ENCODE results near the gene PAX3.

The PAX3 gene

DNA sequence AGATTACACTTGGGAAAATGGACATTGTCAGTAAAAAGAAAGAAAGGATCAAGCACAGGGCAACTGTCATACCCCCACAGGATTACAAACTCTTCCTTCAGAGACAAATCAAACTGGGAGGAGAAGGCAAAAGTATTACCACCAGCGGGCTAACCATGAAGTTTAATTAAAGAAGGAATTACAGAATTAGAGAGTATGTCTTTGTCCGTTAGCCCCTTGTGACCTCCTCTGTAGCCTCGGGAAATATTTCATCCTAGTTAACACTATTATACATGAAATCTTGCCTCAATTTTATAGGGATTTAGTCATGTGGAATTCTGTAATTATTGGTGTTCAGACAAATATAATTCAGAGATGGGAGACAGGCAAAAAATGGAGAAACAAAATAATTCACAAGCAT, 60.7 kb downstream of the PAX3 start:
- DNase-seq (ENCODE audit: low spot score) = no peak
- in situ Hi-C loops (cut with MboI; ENCODE audit: low sequenced_read_pairs, unreplicated experiment) = no loop called here
- TF ChIP-seq, protein P1, sequence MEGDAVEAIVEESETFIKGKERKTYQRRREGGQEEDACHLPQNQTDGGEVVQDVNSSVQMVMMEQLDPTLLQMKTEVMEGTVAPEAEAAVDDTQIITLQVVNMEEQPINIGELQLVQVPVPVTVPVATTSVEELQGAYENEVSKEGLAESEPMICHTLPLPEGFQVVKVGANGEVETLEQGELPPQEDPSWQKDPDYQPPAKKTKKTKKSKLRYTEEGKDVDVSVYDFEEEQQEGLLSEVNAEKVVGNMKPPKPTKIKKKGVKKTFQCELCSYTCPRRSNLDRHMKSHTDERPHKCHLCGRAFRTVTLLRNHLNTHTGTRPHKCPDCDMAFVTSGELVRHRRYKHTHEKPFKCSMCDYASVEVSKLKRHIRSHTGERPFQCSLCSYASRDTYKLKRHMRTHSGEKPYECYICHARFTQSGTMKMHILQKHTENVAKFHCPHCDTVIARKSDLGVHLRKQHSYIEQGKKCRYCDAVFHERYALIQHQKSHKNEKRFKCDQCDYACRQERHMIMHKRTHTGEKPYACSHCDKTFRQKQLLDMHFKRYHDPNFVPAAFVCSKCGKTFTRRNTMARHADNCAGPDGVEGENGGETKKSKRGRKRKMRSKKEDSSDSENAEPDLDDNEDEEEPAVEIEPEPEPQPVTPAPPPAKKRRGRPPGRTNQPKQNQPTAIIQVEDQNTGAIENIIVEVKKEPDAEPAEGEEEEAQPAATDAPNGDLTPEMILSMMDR (IDR thresholded peaks at IDR 0.05; ENCODE audit: borderline replicate concordance, control extremely low read depth, extremely low read depth, insufficient read depth, missing control alignments) = no peak

DNA sequence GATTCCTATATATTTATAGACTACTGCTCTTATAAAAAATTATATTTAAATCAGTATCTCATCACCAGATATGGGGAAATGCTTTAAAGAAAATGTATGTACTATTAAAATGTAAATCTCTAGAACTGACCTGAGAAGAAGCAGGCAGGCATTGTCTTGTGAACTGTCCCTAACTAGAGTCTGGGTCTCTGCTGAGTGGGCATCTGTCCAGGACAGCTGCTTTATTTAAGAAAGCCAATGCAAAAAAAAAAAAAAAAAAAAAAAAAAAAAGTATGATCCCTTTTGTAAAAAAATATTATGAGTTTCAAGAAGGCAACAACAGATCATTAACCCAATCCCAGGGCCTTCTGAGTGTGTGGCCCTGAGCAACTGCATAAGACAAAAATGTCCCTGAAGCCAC, 66.0 kb downstream of the PAX3 start:
- in situ Hi-C loops (cut with MboI; ENCODE audit: low sequenced_read_pairs, unreplicated experiment) = no loop called here
- TF ChIP-seq, protein P1 (IDR thresholded peaks at IDR 0.05; ENCODE audit: borderline replicate concordance, control extremely low read depth, extremely low read depth, insufficient read depth, missing control alignments) = no peak
- no peak for DNase-seq (ENCODE audit: low spot score)

DNA sequence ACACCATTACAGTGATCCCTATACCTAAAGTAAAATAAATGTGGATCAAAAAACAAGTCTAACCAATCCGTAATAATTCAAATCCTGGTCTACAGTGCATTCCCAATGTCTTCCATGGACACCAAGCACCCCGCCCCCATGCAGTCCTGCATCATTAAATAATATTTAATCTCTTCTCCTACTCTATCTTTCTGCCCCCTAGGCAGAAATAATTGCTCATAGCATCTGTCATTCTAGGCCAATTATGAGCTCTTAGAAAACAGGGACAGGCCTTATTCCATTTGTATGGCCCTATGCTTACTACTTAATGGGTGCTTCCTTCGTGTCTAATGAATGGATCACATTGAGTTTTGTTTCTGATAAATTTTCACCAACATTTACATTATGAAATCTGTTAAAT, 66.4 kb downstream of the PAX3 start:
- TF ChIP-seq, protein P1 (IDR thresholded peaks at IDR 0.05; ENCODE audit: borderline replicate concordance, control extremely low read depth, extremely low read depth, insufficient read depth, missing control alignments) = no peak
- no peak for DNase-seq (ENCODE audit: low spot score)
- in situ Hi-C loops (cut with MboI; ENCODE audit: low sequenced_read_pairs, unreplicated experiment) = no loop called here

DNA sequence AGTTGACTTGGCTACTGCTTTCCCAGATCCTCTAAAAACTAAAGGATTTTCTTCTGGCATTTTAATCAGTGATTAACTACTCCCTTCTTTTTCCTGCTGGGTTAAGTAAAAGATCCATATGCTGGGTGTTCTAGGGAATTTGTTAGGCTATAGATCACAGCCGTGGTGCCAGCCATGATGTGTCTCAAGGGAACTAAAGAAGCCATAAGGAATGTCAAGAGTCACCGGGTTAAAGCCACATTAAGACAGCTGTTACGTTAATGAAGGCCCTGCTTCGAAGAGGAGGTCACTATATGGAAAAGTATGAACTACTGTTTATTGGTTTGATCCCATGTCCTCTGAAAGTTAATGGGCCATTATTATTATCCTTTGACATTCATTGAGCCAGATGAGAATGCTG, 70.7 kb downstream of the PAX3 start:
- DNase-seq (ENCODE audit: low spot score) = no peak
- in situ Hi-C loops (cut with MboI; ENCODE audit: low sequenced_read_pairs, unreplicated experiment) = no loop called here
- TF ChIP-seq, protein P1 (IDR thresholded peaks at IDR 0.05; ENCODE audit: borderline replicate concordance, control extremely low read depth, extremely low read depth, insufficient read depth, missing control alignments) = no peak

DNA sequence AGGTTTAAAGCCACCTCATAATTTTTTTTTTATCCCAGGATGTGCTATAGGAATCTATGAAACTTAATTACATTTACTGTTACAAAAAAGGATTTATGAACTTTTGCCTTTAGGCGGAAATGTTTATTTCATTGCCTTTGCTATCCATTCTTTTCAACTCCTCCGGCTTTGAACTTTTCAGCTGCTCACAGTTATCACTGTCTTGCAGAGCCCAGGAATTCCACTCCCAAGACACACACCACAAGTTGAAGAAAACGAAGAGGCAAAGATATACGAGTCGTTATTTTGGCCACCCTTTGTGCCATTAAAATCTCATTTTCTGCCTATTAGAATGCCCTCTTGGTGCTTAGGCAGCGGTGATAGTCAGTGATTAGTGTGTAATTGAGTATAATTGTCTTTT, 80.0 kb downstream of the PAX3 start:
- in situ Hi-C loops (cut with MboI; ENCODE audit: low sequenced_read_pairs, unreplicated experiment) = no loop called here
- no peak for DNase-seq (ENCODE audit: low spot score)
- TF ChIP-seq, protein P1 (IDR thresholded peaks at IDR 0.05; ENCODE audit: borderline replicate concordance, control extremely low read depth, extremely low read depth, insufficient read depth, missing control alignments) = no peak

DNA sequence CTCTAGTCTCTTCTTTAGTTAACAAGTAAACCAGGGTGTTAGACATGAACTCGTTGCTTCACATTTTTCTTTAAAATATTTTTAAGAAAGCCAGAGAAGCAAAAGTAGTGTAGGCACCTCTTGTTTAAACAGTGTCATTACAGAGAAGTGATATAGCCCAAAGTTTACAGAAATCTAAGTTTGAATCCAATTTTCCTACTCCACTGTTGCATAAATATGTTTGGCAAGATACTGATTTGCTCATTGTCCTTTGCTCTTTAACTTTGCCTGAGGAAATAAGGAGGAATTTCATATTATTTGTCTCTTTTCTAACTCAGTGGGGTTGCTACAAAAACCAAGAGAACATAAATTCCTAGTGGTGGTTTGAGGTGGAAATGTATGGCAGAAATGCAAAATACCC, 81.1 kb downstream of the PAX3 start:
- in situ Hi-C loops (cut with MboI; ENCODE audit: low sequenced_read_pairs, unreplicated experiment) = no loop called here
- no peak for DNase-seq (ENCODE audit: low spot score)
- TF ChIP-seq, protein P1 (IDR thresholded peaks at IDR 0.05; ENCODE audit: borderline replicate concordance, control extremely low read depth, extremely low read depth, insufficient read depth, missing control alignments) = no peak

DNA sequence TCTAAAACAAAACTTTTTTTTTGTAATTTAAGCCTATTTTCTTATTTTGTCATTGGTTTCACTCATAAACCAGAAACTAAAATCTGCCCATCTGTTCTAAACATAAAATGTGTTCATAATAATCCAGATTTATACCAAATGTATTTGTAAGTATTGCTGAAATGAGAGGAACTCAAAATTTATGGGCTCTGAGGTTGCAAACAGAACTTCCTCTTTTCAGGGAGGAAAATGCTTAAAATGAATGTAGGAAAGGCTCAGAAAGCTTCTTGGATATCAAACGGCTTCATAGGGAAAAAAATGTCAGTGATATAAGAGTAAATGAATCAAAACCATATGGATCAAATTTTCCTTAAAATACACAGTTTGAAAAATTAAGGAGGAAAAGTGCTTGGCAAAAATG, 83.9 kb downstream of the PAX3 start:
- in situ Hi-C loops (cut with MboI; ENCODE audit: low sequenced_read_pairs, unreplicated experiment) = no loop called here
- DNase-seq (ENCODE audit: low spot score) = no peak
- TF ChIP-seq, protein P1 (IDR thresholded peaks at IDR 0.05; ENCODE audit: borderline replicate concordance, control extremely low read depth, extremely low read depth, insufficient read depth, missing control alignments) = no peak

All from GM13976 (cell line).